Fibroblast of lung (primary cell): ENCODE data around the gene SHISA5. TPM values are rescaled to one million over a fixed set of nuclear protein-coding genes. Genes with fewer than 3 reads are reported as not detected.

Source experiments
- DNase-seq, 2 donors: peaks; one replicate each; pipeline versions ENCODE4 v3.0.0 to v3.0.0-alpha.2; 2010; ENCODE audit warnings: low read depth in 2 of 2
- H2AFZ ChIP-seq: 2 replicates; pipeline ENCODE4 v1.5.1; 2012; ENCODE audit warnings: low read length, control low read depth, inconsistent platforms
- H3K27ac ChIP-seq: 2 replicates; pipeline ENCODE4 v1.5.1; 2011; ENCODE audit warnings: low read length, control low read depth; ENCODE audit not compliant: insufficient read depth
- H3K27me3 ChIP-seq: 2 replicates; pipeline ENCODE4 v1.5.1; 2011; ENCODE audit warnings: mild to moderate bottlenecking, low read length; ENCODE audit not compliant: control insufficient read depth, insufficient read depth
- H3K36me3 ChIP-seq: 2 replicates; pipeline ENCODE4 v1.5.1; 2011; ENCODE audit warnings: low read length; ENCODE audit not compliant: control insufficient read depth, insufficient read depth
- H3K4me1 ChIP-seq: 2 replicates; pipeline ENCODE4 v1.5.1; 2011; ENCODE audit warnings: low read length; ENCODE audit not compliant: control insufficient read depth, insufficient read depth; ENCODE audit errors: extremely low read depth
- H3K4me2 ChIP-seq: 2 replicates; pipeline ENCODE4 v1.5.1; 2011; ENCODE audit warnings: low read length, control low read depth; ENCODE audit not compliant: insufficient read depth; ENCODE audit errors: extremely low read depth
- H3K4me3 ChIP-seq, 4 experiments: fragments of 200-600 bp in 1 of 4; sonication (generic) in 1 of 4; replicated peaks in 1 of 4; 2 replicates each; pipeline ENCODE4 v1.5.1; 2011 to 2016; ENCODE audit warnings: low read length in 4 of 4, low read depth in 3 of 4, mild to moderate bottlenecking in 3 of 4, control low read depth in 2 of 4, inconsistent platforms in 1 of 4, mixed read lengths in 1 of 4; ENCODE audit not compliant: insufficient read depth in 1 of 4; ENCODE audit errors: control extremely low read depth in 1 of 4
- H3K79me2 ChIP-seq: 2 replicates; pipeline ENCODE4 v1.5.1; 2012; ENCODE audit warnings: mild to moderate bottlenecking, low read length, inconsistent platforms; ENCODE audit not compliant: control insufficient read depth, insufficient read depth
- H3K9ac ChIP-seq: 2 replicates; pipeline ENCODE4 v1.5.1; 2011; ENCODE audit warnings: mild to moderate bottlenecking, low read length, control low read depth; ENCODE audit not compliant: insufficient read depth
- H3K9me3 ChIP-seq: 2 replicates; pipeline ENCODE4 v1.5.1; 2012; ENCODE audit warnings: low read depth, low read length; ENCODE audit not compliant: control insufficient read depth, insufficient read depth
- H4K20me1 ChIP-seq: 2 replicates; pipeline ENCODE4 v1.5.1; 2011; ENCODE audit warnings: low read length; ENCODE audit not compliant: control insufficient read depth, insufficient read depth; ENCODE audit errors: extremely low read depth
- EZH2 ChIP-seq: IDR thresholded peaks from 2 replicates; pipeline ENCODE4 v1.5.1; 2012; ENCODE audit warnings: low read length, control low read depth, mild to moderate bottlenecking; ENCODE audit errors: missing control alignments
- polyA plus RNA-seq, 2 donors: library from polyadenylated mRNA; depleted of rRNA in 1 of 2; stranded (reverse) in 1 of 2; unstranded in 1 of 2; fragments of >200 nt; gene quantifications; 2 replicates each; pipeline ENCODE4 v1.2.1, GENCODE V29; 2011 to 2012; ENCODE audit warnings: missing spikeins in 1 of 2
- total RNA-seq: library from RNA; depleted of rRNA; stranded (reverse); fragments of >200 nt; gene quantifications from 2 replicates; pipeline ENCODE4 v1.2.1, GENCODE V29; 2014
- TF ChIP-seq, protein P1 (sequence below), 2 donors: IDR thresholded peaks in 1 of 2; conservative IDR thresholded peaks in 1 of 2; 1 replicate in 1 of 2; 2 replicates in 1 of 2; pipeline ENCODE4 v1.5.1; 2011 to 2012; ENCODE audit warnings: low read length in 2 of 2, control low read depth in 1 of 2, inconsistent platforms in 1 of 2, low read depth in 1 of 2, mild to moderate bottlenecking in 1 of 2

Gene SHISA5
- total and polyA plus RNA-seq, 2 donors (not counting 1 experiment from before 2014, with no cell fraction given) = 136 to 139 TPM

DNA sequence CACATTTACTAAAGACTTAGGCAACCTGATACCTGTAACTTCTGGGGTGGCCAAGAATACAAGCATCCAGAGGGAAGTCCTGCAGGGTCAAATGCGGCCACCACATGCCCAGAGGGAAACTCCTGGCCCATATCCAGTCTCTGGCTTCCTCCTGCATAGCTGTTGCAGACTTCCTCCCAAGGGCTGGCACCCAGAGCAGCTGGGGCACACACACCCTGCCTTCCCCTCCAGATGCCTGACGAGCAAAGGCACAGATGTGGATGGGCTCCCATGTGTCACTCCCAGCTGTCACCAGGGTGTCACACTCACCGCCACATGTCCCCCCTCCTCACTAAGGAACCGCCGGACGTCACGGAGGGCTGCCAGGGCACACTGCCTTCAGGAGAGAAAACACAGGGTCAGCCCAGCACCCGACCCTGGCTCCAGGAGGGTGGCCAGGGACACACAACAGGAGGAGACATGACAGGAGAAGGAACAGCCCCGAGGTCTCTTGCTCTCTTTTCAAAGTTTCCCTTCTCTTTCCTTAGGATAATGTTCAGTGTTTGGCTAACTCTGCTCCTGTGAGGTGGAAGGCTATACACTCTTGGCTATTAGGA lies 39.4 kb upstream of the SHISA5 start:
- no peak for DNase-seq
- H3K36me3 ChIP-seq = peaks cover 6% of the 10 kb centered on the region
- TF ChIP-seq EZH2 = no peak
- TF ChIP-seq, protein P1, sequence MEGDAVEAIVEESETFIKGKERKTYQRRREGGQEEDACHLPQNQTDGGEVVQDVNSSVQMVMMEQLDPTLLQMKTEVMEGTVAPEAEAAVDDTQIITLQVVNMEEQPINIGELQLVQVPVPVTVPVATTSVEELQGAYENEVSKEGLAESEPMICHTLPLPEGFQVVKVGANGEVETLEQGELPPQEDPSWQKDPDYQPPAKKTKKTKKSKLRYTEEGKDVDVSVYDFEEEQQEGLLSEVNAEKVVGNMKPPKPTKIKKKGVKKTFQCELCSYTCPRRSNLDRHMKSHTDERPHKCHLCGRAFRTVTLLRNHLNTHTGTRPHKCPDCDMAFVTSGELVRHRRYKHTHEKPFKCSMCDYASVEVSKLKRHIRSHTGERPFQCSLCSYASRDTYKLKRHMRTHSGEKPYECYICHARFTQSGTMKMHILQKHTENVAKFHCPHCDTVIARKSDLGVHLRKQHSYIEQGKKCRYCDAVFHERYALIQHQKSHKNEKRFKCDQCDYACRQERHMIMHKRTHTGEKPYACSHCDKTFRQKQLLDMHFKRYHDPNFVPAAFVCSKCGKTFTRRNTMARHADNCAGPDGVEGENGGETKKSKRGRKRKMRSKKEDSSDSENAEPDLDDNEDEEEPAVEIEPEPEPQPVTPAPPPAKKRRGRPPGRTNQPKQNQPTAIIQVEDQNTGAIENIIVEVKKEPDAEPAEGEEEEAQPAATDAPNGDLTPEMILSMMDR (conservative IDR thresholded peaks at IDR 0.05 in 1 of 2, IDR thresholded peaks at IDR 0.05 in 1 of 2; ENCODE audit: low read depth in 1 of 2, low read length in 2 of 2) = no peak
- H3K9me3 ChIP-seq = no peaks in the 10 kb centered on the region
- no peak overlapping the region for H3K27ac ChIP-seq
- H3K27me3 ChIP-seq = no peaks in the 10 kb centered on the region
- no peak overlapping the region for H3K9ac ChIP-seq
- H3K79me2 ChIP-seq = no peaks in the 10 kb centered on the region
- H3K4me3 ChIP-seq = no peak overlapping the region
- H3K4me1 ChIP-seq = no peaks in the 10 kb centered on the region
- no peaks in the 10 kb centered on the region for H4K20me1 ChIP-seq
- H3K4me2 ChIP-seq = no peak overlapping the region
- no peak overlapping the region for H2AFZ ChIP-seq

DNA sequence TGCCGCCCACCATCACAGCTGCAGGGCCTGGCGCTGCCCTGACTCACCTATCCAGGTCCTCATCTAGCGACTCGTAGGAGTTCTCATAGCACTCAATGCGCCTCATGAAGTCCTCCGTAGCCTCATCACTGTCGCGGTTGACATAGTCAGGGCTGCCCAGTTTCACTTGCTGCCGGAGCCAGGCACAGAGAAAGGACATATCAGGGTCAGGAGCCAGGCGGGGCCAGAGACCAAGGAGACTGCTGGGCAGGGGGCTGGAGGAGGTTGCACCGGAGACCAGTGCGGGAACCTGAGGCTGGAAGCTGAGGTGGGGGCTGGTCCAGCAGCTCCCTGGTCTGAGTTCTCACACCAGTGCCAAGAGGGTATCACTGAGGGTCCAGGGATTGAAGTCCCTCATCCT lies 34.5 kb upstream of the SHISA5 start:
- peaks cover 1% of the 10 kb centered on the region for H3K36me3 ChIP-seq
- no peaks in the 10 kb centered on the region for H3K79me2 ChIP-seq
- no peak overlapping the region for H3K9ac ChIP-seq
- no peak overlapping the region for H3K27ac ChIP-seq
- no peak overlapping the region for H2AFZ ChIP-seq
- no peak overlapping the region for H3K4me3 ChIP-seq
- no peaks in the 10 kb centered on the region for H3K27me3 ChIP-seq
- no peak for DNase-seq
- TF ChIP-seq, protein P1 (conservative IDR thresholded peaks at IDR 0.05 in 1 of 2, IDR thresholded peaks at IDR 0.05 in 1 of 2; ENCODE audit: low read depth in 1 of 2, low read length in 2 of 2) = no peak
- no peak for TF ChIP-seq EZH2
- no peaks in the 10 kb centered on the region for H4K20me1 ChIP-seq
- no peak overlapping the region for H3K4me2 ChIP-seq
- no peaks in the 10 kb centered on the region for H3K4me1 ChIP-seq
- H3K9me3 ChIP-seq = no peaks in the 10 kb centered on the region

- no peaks in the 10 kb centered on the region for H3K9me3 ChIP-seq
Measured at GRCh38 chr3:48536785-48537184, 32.8 kb upstream of the SHISA5 start.

More at GRCh38 chr3:48536785-48537184, 32.8 kb upstream of the SHISA5 start:
- H3K27me3 ChIP-seq = no peaks in the 10 kb centered on the region
- TF ChIP-seq, protein P1 (conservative IDR thresholded peaks at IDR 0.05 in 1 of 2, IDR thresholded peaks at IDR 0.05 in 1 of 2; ENCODE audit: low read depth in 1 of 2, low read length in 2 of 2) = no peak
- TF ChIP-seq EZH2 = no peak
- peaks cover 4% of the 10 kb centered on the region for H3K36me3 ChIP-seq
- no peak overlapping the region for H3K9ac ChIP-seq
- H3K79me2 ChIP-seq = no peaks in the 10 kb centered on the region
- H3K4me3 ChIP-seq = no peak overlapping the region
- no peaks in the 10 kb centered on the region for H3K4me1 ChIP-seq
- no peak overlapping the region for H2AFZ ChIP-seq
- H3K27ac ChIP-seq = no peak overlapping the region
- no peaks in the 10 kb centered on the region for H4K20me1 ChIP-seq
- no peak for DNase-seq
- H3K4me2 ChIP-seq = no peak overlapping the region
